HepG2 (cell line): Measurements from ENCODE around the gene KRTAP12-3. TPM values are rescaled to one million over a fixed set of nuclear protein-coding genes. Genes with fewer than 3 reads are reported as not detected.

Experiments
- ATAC-seq: fragments of 200-7000 bp; cut with Tn5 transposase; 3 replicates; pipeline ENCODE4 v1.9.1; 2020; ENCODE audit warnings: mild to moderate bottlenecking, moderate library complexity
- BruUV-seq: library from RNA; stranded (reverse); fragments of 400-500 nt; replicated peaks from 2 replicates; lab custom pipeline; 2021; lab: Mats Ljungman, UMichigan
- CTCF ChIA-PET: fragments of 300-600 bp; formaldehyde crosslinking; extraction: SDS; loops from one replicate; lab custom pipeline; 2021; ENCODE audit warnings: low total read pairs, inconsistent platforms, low intra/inter-chr PET ratio; lab: Yijun Ruan, JAX
- POLR2A ChIA-PET: fragments of 350-600 bp; sonication (Branson Sonifier 250); formaldehyde crosslinking; loops from one replicate; lab custom pipeline; 2020; ENCODE audit warnings: antibody characterized with exemption, inconsistent platforms; lab: Yijun Ruan, JAX
- DNase-seq: peaks from one replicate; pipeline ENCODE4 v3.0.0-alpha.2; 2015; ENCODE audit warnings: low spot score
- FAIRE-seq: peaks from 3 replicates; lab custom pipeline; 2011; peaks lifted over from hg19 to GRCh38; lab: Jason Lieb, UNC
- H2AFZ ChIP-seq: one replicate; pipeline ENCODE4 v1.6.1; 2011; ENCODE audit warnings: low read length, inconsistent platforms
- H3K27ac ChIP-seq: fragments of 300-600 bp; 3 replicates; pipeline ENCODE4 v1.8.0; 2011; ENCODE audit warnings: mixed run types, mild to moderate bottlenecking, mixed read lengths, low read length, inconsistent platforms; ENCODE audit not compliant: insufficient read depth; ENCODE audit errors: extremely low read length
- H3K27me3 ChIP-seq, 2 experiments: fragments of 200-600 bp in 1 of 2; 2 replicates in 1 of 2; 3 replicates in 1 of 2; pipeline versions ENCODE4 v1.6.0 to v1.8.0; 2011; ENCODE audit warnings: low read length in 2 of 2, mild to moderate bottlenecking in 2 of 2, moderate library complexity in 2 of 2, inconsistent platforms in 1 of 2; ENCODE audit not compliant: insufficient read depth in 2 of 2, control insufficient read depth in 1 of 2
- H3K36me3 ChIP-seq, 2 experiments: fragments of 200-600 bp in 1 of 2; replicated peaks in 1 of 2; 2 replicates in 1 of 2; 3 replicates in 1 of 2; pipeline versions ENCODE4 v1.5.1 to v1.8.0; 2011; ENCODE audit warnings: low read length in 2 of 2, inconsistent platforms in 1 of 2; ENCODE audit not compliant: insufficient read depth in 2 of 2, control insufficient read depth in 1 of 2
- H3K4me1 ChIP-seq: 2 replicates; pipeline ENCODE4 v1.5.1; 2012; ENCODE audit warnings: low read length, inconsistent platforms; ENCODE audit not compliant: insufficient read depth
- H3K4me2 ChIP-seq: 2 replicates; pipeline ENCODE4 v1.6.0; 2011; ENCODE audit warnings: low read depth, low read length, inconsistent platforms
- H3K4me3 ChIP-seq, 3 experiments: fragments of 200-600 bp in 1 of 3; sonication (generic), shearing (Covaris generic) in 1 of 3; replicated peaks in 1 of 3; 2 replicates each; pipeline ENCODE4 v1.5.1; 2011 to 2016; ENCODE audit warnings: low read length in 3 of 3, inconsistent platforms in 2 of 3, low read depth in 2 of 3, mild to moderate bottlenecking in 2 of 3, control low read depth in 1 of 3, mixed read lengths in 1 of 3; ENCODE audit not compliant: insufficient read depth in 1 of 3
- H3K79me2 ChIP-seq: one replicate; pipeline ENCODE4 v1.6.1; 2011; ENCODE audit warnings: low read length, inconsistent platforms; ENCODE audit not compliant: insufficient read depth
- H3K9ac ChIP-seq: 2 replicates; pipeline ENCODE4 v1.6.0; 2011; ENCODE audit warnings: mild to moderate bottlenecking, low read depth, low read length, inconsistent platforms; ENCODE audit not compliant: insufficient read depth
- H3K9me3 ChIP-seq: 2 replicates; pipeline ENCODE4 v1.5.1; 2012; ENCODE audit warnings: mild to moderate bottlenecking, low read length
- H4K20me1 ChIP-seq: 2 replicates; pipeline ENCODE4 v1.6.0; 2011; ENCODE audit warnings: inconsistent platforms, mild to moderate bottlenecking, low read length, moderate library complexity; ENCODE audit not compliant: insufficient read depth
- BCL3 ChIP-seq: sonication (generic); formaldehyde crosslinking; IDR thresholded peaks from 2 replicates; pipeline ENCODE4 v1.5.1; 2020; ENCODE audit warnings: mild to moderate bottlenecking, missing genetic modification reagents, moderate library complexity
- E2F5 ChIP-seq: sonication (generic); formaldehyde crosslinking; conservative IDR thresholded peaks from 2 replicates; pipeline ENCODE4 v1.4.0; 2020; ENCODE audit warnings: missing genetic modification reagents
- FOXK1 ChIP-seq: sonication (generic); formaldehyde crosslinking; IDR thresholded peaks from 2 replicates; pipeline ENCODE4 v1.4.0; 2020; ENCODE audit warnings: low read depth, missing genetic modification reagents, borderline replicate concordance
- FOXM1 ChIP-seq: sonication (generic); formaldehyde crosslinking; IDR thresholded peaks from 2 replicates; pipeline ENCODE4 v1.5.0; 2020; ENCODE audit warnings: missing genetic modification reagents
- NR1H2 ChIP-seq: sonication (generic); formaldehyde crosslinking; IDR thresholded peaks from 2 replicates; pipeline ENCODE4 v1.8.1; 2022; ENCODE audit warnings: low read depth, missing genetic modification reagents, borderline replicate concordance
- TCF7 ChIP-seq: sonication (generic); IDR thresholded peaks from 2 replicates; pipeline ENCODE4 v1.6.1; 2016; ENCODE audit warnings: antibody characterized with exemption, low read depth
- ZFX ChIP-seq: sonication (generic); formaldehyde crosslinking; IDR thresholded peaks from 2 replicates; pipeline ENCODE4 v1.4.0; 2020; ENCODE audit warnings: mild to moderate bottlenecking, low read depth, missing genetic modification reagents, moderate library complexity
- ZNF230 ChIP-seq: sonication (generic); formaldehyde crosslinking; IDR thresholded peaks from 2 replicates; pipeline ENCODE4 v1.4.0; 2020; ENCODE audit warnings: mild to moderate bottlenecking, missing genetic modification reagents
- ZNF235 ChIP-seq: sonication (generic); formaldehyde crosslinking; IDR thresholded peaks from 2 replicates; pipeline ENCODE4 v1.8.1; 2023; ENCODE audit warnings: mild to moderate bottlenecking, missing genetic modification reagents, borderline replicate concordance
- ZNF839 ChIP-seq: sonication (generic); formaldehyde crosslinking; IDR thresholded peaks from 2 replicates; pipeline ENCODE4 v1.4.0; 2020; ENCODE audit warnings: missing genetic modification reagents, mild to moderate bottlenecking, borderline replicate concordance
- ZSCAN25 ChIP-seq: sonication (generic); formaldehyde crosslinking; IDR thresholded peaks from 2 replicates; pipeline ENCODE4 v1.8.0; 2022; ENCODE audit warnings: mild to moderate bottlenecking, missing genetic modification reagents
- WGBS: methylation state at CpG from one replicate; pipeline ENCODE4 v1.1.6; 2017; ENCODE audit warnings: low lambda C conversion rate; 5-methylcytosine and 5-hydroxymethylcytosine counted together
- in situ Hi-C: cut with HindIII; loops from 2 replicates; pipeline ENCODE4 v1.10.0; 2017; ENCODE audit warnings: low pct_unique_long_range_greater_than_20kb; ENCODE audit not compliant: extremely low pct_ligation_motif_present
- intact Hi-C: fragments of 100-400 bp; cut with micrococcal nuclease; formaldehyde crosslinking; loops from one replicate; pipeline ENCODE4 v1.10.0; 2022; ENCODE audit not compliant: unreplicated experiment
- polyA plus RNA-seq, 8 experiments: library from polyadenylated mRNA; depleted of rRNA in 3 of 8; stranded (reverse) in 7 of 8; unstranded in 1 of 8; fragments of >200 nt; fragmentation: Illumina TruSeq in 4 of 8; extraction: Trizol in 4 of 8; gene quantifications; 2 replicates each; pipeline versions ENCODE4 v1.2.1 to v1.2.3, GENCODE V29; 2011 to 2016; ENCODE audit warnings: low read depth in 4 of 8, missing spikeins in 1 of 8, mixed read lengths in 1 of 8; ENCODE audit not compliant: insufficient read depth in 1 of 8
- total RNA-seq, 5 experiments: library from RNA; depleted of rRNA; stranded (reverse); fragments of >200 nt; fragmentation: Illumina TruSeq; extraction: Trizol; gene quantifications; 2 replicates each; pipeline ENCODE4 v1.2.3, GENCODE V29; 2016; ENCODE audit warnings: low read depth in 1 of 5
- TF ChIP-seq, protein P1 (sequence below): sonication (generic); formaldehyde crosslinking; IDR thresholded peaks from 2 replicates; pipeline ENCODE4 v1.5.1; 2020; ENCODE audit warnings: mild to moderate bottlenecking, moderate library complexity, missing genetic modification reagents

KRTAP12-3 gene
- total and polyA plus RNA-seq, 2 of the 13 experiments (the other 11 are each of a cell fraction or from before 2014, with no cell fraction given), result not detected

DNA sequence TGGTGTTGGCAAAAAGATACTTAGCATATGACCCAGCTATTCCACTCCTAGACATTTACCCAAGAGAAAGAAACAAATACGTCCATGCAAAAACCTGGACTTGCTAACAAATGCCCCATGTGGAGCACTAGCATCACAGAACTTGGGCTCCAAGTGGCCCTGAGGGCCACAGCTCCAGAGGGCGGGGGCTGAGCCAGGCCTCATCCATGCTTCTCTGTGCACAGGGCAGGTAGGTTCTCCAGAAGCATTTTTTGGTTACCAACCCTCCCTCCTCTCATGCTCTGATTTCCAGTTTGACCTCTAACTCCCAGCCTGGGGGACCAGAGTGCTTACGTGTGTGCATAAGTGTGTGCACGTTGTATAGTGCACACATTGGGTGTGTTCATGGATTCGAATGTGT is 7.0 kb downstream of the KRTAP12-3 start:
- CTCF ChIA-PET, result no interaction called here

DNA sequence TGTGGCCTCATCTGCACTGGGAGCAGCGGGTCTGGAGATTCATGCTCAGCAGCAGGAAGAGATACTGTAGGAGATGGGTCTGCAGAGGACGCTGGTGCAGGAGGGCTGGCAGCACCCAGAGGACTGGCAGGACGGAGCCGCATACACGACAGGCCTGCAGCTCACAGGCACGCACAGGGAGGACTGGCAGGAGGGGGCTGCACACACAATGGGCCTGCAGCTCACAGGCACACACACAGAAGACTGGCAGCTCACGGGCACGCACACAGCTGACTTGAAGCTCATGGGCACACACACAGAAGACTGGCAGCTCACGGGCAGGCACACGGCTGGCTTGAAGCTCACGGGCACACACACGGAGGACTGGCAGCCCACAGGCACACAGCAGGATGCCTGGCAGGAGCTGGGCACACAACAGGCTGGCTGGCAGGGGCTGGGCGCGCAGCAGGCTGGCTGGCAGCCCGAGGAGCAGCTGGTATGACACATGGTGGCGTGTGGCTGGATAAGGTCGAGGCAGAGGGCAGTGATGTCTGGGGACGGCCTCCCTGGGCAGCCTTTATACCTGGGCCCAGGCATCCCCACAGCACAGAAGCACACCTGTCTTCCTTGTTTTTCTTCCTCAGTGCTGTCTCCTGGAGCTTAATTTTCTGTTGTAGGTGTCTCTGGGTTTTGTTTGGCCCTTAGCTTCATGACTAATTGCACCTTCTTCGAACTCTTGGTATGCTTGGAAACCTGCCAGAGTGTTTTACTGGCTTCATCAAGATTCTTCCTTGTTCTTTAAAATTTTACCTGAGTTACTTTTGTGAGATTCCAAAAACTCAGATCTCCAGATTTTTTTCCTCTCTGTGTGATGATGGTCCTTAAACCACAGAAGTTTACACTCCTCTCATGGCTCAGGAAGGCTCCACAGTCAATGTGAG is 8.9 kb downstream of the KRTAP12-3 start, which contains the start of gene KRTAP12-2:
TSS of gene KRTAP12-2 (minus strand) at position 527 of the 920 bp plus-strand sequence. CDS start at position 486, 41 bp downstream.
- no peak within 1 kb of the TSS for H2AFZ ChIP-seq
- ChIA-PET POLR2A (no interaction called here), CTCF (no interaction called here)
- H4K20me1 ChIP-seq, result no peaks in the 10 kb centered on the region
- H3K4me1 ChIP-seq, result no peaks in the 10 kb centered on the region
- intact Hi-C loops (no loop called here), in situ Hi-C loops (no loop called here)
- no peak for DNase-seq
- no peak within 1 kb of the TSS for H3K4me2 ChIP-seq
- BruUV-seq, result no TSS peak
- no peak within 1 kb of the TSS for H3K9ac ChIP-seq
- no peaks in the 10 kb centered on the region for H3K79me2 ChIP-seq
- TF ChIP-seq, protein P1, sequence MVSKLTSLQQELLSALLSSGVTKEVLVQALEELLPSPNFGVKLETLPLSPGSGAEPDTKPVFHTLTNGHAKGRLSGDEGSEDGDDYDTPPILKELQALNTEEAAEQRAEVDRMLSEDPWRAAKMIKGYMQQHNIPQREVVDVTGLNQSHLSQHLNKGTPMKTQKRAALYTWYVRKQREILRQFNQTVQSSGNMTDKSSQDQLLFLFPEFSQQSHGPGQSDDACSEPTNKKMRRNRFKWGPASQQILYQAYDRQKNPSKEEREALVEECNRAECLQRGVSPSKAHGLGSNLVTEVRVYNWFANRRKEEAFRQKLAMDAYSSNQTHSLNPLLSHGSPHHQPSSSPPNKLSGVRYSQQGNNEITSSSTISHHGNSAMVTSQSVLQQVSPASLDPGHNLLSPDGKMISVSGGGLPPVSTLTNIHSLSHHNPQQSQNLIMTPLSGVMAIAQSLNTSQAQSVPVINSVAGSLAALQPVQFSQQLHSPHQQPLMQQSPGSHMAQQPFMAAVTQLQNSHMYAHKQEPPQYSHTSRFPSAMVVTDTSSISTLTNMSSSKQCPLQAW, result no peak
- TF ChIP-seq TCF7, result no peak
- no peak for TF ChIP-seq FOXM1 (CRISPR knock-in tag)
- no peak for TF ChIP-seq ZNF839
- TF ChIP-seq E2F5 (CRISPR knock-in tag), result no peak
- TF ChIP-seq FOXK1, result no peak
- TF ChIP-seq ZNF235 (CRISPR knock-in tag), result no peak
- TF ChIP-seq BCL3 (CRISPR knock-in tag), result no peak
- no peaks in the 10 kb centered on the region; the same call in 1 of the 2 replicates for H3K9me3 ChIP-seq
- no peaks in the 10 kb centered on the region for H3K36me3 ChIP-seq
- no peak for ATAC-seq
- H3K27me3 ChIP-seq, result no peaks in the 10 kb centered on the region; a peak in 1 of 5 replicates
- H3K27ac ChIP-seq, result no peak within 1 kb of the TSS
- FAIRE-seq, result no peak
- WGBS, result 21% methylated on average over 4 of the region's 19 CpGs
- no peak within 1 kb of the TSS for H3K4me3 ChIP-seq

More for the DNA sequence above, 7.0 kb downstream of the KRTAP12-3 start:
- Histone ChIP-seq H2AFZ (no peak overlapping the region), H3K27ac (no peak overlapping the region), H4K20me1 (no peaks in the 10 kb centered on the region), H3K79me2 (no peaks in the 10 kb centered on the region), H3K9me3 (no peaks in the 10 kb centered on the region), H3K4me1 (no peaks in the 10 kb centered on the region), H3K4me3 (no peak overlapping the region), H3K9ac (no peak overlapping the region), H3K4me2 (no peak overlapping the region), H3K27me3 (no peaks in the 10 kb centered on the region; a peak in 1 of 5 replicates), H3K36me3 (no peaks in the 10 kb centered on the region)
- ATAC-seq (no peak), FAIRE-seq (no peak), DNase-seq (no peak)
- in situ Hi-C loops, result no loop called here
- no peak for TF ChIP-seq ZSCAN25 (CRISPR knock-in tag)
- TF ChIP-seq ZNF230 (CRISPR knock-in tag), result no peak
- no peak for TF ChIP-seq NR1H2
- TF ChIP-seq ZFX (CRISPR knock-in tag), result no peak
- no TSS peak for BruUV-seq
- 21% methylated on average over 4 of the region's 5 CpGs for WGBS
- intact Hi-C loops, result no loop called here
- POLR2A ChIA-PET, result no interaction called here
